ENCODE data around the gene ASS1.

The ASS1 gene

GRCh38 chr9:130474106-130474505 is 29.3 kb downstream of the ASS1 start:
- Histone ChIP-seq H3K9me3 (ENCODE audit: control insufficient read depth, low read length) (no peaks in the 10 kb centered on the region), H3K9ac (ENCODE audit: low read length) (no peak overlapping the region), H3K27me3 (ENCODE audit: control insufficient read depth, insufficient read depth, low read length) (no peaks in the 10 kb centered on the region), H3K36me3 (ENCODE audit: control insufficient read depth, insufficient read depth, low read length) (no peaks in the 10 kb centered on the region), H3K4me3 (ENCODE audit: low read length) (no peak overlapping the region), H3K4me1 (ENCODE audit: control insufficient read depth, insufficient read depth, low read length) (no peaks in the 10 kb centered on the region)

- H3K36me3 ChIP-seq (ENCODE audit: control insufficient read depth, insufficient read depth, low read length), result no peaks in the 10 kb centered on the region
- no peaks in the 10 kb centered on the region for H3K9me3 ChIP-seq (ENCODE audit: control insufficient read depth, low read length)
- H3K4me1 ChIP-seq (ENCODE audit: control insufficient read depth, insufficient read depth, low read length), result no peaks in the 10 kb centered on the region
- H3K4me3 ChIP-seq (ENCODE audit: low read length), result no peak overlapping the region
- H3K9ac ChIP-seq (ENCODE audit: low read length), result no peak overlapping the region
- H3K27me3 ChIP-seq (ENCODE audit: control insufficient read depth, insufficient read depth, low read length), result no peaks in the 10 kb centered on the region
These were observed 31.5 kb downstream of the ASS1 start for GRCh38 chr9:130476151-130476730.

- H3K27me3 ChIP-seq (ENCODE audit: control insufficient read depth, insufficient read depth, low read length), result no peaks in the 10 kb centered on the region
- H3K4me1 ChIP-seq (ENCODE audit: control insufficient read depth, insufficient read depth, low read length), result no peaks in the 10 kb centered on the region
- no peaks in the 10 kb centered on the region for H3K36me3 ChIP-seq (ENCODE audit: control insufficient read depth, insufficient read depth, low read length)
- no peak overlapping the region for H3K9ac ChIP-seq (ENCODE audit: low read length)
- no peaks in the 10 kb centered on the region for H3K9me3 ChIP-seq (ENCODE audit: control insufficient read depth, low read length)
- no peak overlapping the region for H3K4me3 ChIP-seq (ENCODE audit: low read length)
These were observed 32.8 kb downstream of the ASS1 start for GRCh38 chr9:130477564-130477963.

DNA sequence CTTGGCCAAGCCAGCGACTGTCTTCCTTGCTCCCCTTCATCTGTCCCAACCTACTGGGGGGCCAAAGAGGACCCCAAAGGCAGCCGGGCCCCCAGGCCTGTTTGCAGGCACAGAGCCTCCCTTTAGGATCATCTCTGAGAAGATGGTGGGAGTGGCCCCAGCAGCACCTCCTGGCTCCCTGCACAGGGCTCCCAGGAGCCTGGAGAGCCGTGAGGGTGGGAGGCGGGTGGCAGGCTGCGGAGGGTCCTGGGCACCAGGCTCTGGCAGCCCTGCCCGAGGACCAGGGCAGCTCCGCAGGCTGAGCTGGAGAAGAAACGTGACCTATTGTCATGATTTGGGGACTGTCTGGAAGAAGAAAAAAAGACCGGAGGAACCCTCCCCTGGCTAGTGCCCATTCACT is 33.4 kb downstream of the ASS1 start:
- Histone ChIP-seq H3K9me3 (ENCODE audit: control insufficient read depth, low read length) (no peaks in the 10 kb centered on the region), H3K4me3 (ENCODE audit: low read length) (no peak overlapping the region), H3K27me3 (ENCODE audit: control insufficient read depth, insufficient read depth, low read length) (no peaks in the 10 kb centered on the region), H3K9ac (ENCODE audit: low read length) (no peak overlapping the region), H3K4me1 (ENCODE audit: control insufficient read depth, insufficient read depth, low read length) (no peaks in the 10 kb centered on the region), H3K36me3 (ENCODE audit: control insufficient read depth, insufficient read depth, low read length) (no peaks in the 10 kb centered on the region)

- Histone ChIP-seq H3K9ac (ENCODE audit: low read length) (no peak overlapping the region), H3K4me3 (ENCODE audit: low read length) (no peak overlapping the region), H3K27me3 (ENCODE audit: control insufficient read depth, insufficient read depth, low read length) (no peaks in the 10 kb centered on the region), H3K4me1 (ENCODE audit: control insufficient read depth, insufficient read depth, low read length) (no peaks in the 10 kb centered on the region), H3K9me3 (ENCODE audit: control insufficient read depth, low read length) (no peaks in the 10 kb centered on the region), H3K36me3 (ENCODE audit: control insufficient read depth, insufficient read depth, low read length) (no peaks in the 10 kb centered on the region)
These were observed 34.2 kb downstream of the ASS1 start for GRCh38 chr9:130478736-130479575.

DNA sequence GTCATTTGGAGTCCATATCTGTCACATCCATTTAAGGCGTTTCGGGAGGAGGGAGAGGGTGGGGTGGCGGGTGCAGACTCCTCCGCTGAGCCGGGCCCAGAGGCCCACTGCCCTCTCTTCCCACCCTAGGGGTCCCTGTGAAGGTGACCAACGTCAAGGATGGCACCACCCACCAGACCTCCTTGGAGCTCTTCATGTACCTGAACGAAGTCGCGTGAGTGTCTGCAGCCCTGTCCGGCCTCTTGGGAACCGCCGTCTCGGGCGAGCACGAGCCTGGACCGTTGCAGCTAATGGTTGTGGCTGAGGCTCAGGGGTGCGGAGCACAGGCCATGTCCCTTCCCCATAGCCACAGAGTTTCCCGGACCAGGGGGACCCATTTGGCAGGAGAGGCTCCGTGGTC is 34.8 kb downstream of the ASS1 start:
- Histone ChIP-seq H3K4me1 (ENCODE audit: control insufficient read depth, insufficient read depth, low read length) (no peaks in the 10 kb centered on the region), H3K4me3 (ENCODE audit: low read length) (no peak overlapping the region), H3K27me3 (ENCODE audit: control insufficient read depth, insufficient read depth, low read length) (no peaks in the 10 kb centered on the region), H3K36me3 (ENCODE audit: control insufficient read depth, insufficient read depth, low read length) (no peaks in the 10 kb centered on the region), H3K9me3 (ENCODE audit: control insufficient read depth, low read length) (no peaks in the 10 kb centered on the region), H3K9ac (ENCODE audit: low read length) (no peak overlapping the region)

DNA sequence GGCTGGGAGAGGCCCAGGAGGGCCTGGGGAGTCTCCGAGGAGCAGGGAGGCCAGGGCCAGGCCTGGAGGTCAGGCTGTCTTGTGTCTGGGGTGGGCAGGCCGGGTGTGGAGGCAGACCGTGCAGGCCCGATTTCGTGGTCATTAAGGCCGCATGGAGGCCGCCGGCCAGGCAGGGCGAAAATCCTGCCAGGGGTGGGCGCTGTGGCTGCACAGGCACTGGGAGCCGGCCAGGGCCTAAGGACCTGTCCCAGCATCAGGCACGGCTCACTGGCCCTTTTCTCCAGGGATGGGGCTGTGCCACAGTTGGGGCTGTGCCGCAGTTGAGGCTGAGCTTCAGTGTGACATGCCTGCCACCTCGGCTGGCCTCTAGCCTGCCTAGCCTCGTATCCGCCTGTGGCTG is 35.9 kb downstream of the ASS1 start:
- Histone ChIP-seq H3K9ac (ENCODE audit: low read length) (no peak overlapping the region), H3K9me3 (ENCODE audit: control insufficient read depth, low read length) (no peaks in the 10 kb centered on the region), H3K27me3 (ENCODE audit: control insufficient read depth, insufficient read depth, low read length) (no peaks in the 10 kb centered on the region), H3K4me3 (ENCODE audit: low read length) (no peak overlapping the region), H3K4me1 (ENCODE audit: control insufficient read depth, insufficient read depth, low read length) (no peaks in the 10 kb centered on the region), H3K36me3 (ENCODE audit: control insufficient read depth, insufficient read depth, low read length) (no peaks in the 10 kb centered on the region)

GRCh38 chr9:130482463-130482862 is 37.7 kb downstream of the ASS1 start:
- no peaks in the 10 kb centered on the region for H3K9me3 ChIP-seq (ENCODE audit: control insufficient read depth, low read length)

DNA sequence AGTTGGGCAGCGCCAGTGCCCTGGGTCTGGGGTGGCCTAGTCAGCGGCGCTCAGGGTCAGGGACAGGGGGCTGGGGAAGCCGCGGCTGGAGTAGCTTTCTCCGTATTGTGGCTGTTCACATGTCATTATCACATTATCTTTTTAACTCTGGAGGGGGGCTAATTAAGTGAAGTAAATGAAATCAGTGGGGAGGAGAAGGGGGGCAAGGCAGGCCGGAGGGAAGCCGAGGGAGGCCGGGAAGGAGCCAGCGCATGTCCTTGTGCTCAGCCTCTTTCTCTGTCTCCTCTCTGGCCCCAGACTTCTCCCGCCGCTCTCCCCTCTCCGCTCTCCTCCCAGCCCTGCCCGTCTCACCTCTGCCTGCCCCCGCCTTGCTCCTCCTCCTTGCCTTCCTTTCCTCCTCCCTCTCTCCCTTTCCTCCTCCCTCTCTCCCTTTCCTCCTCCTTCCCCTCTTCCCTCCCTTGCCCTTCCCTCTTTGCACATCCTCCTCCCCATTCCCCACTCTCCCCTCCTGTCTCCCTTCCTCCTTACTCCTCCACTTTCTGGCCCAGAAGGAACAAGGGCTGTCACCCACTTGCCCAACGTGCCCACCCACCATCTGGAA is 38.7 kb downstream of the ASS1 start:
- Histone ChIP-seq H3K36me3 (ENCODE audit: control insufficient read depth, insufficient read depth, low read length) (no peaks in the 10 kb centered on the region), H3K9me3 (ENCODE audit: control insufficient read depth, low read length) (no peaks in the 10 kb centered on the region), H3K4me1 (ENCODE audit: control insufficient read depth, insufficient read depth, low read length) (no peaks in the 10 kb centered on the region), H3K27me3 (ENCODE audit: control insufficient read depth, insufficient read depth, low read length) (no peaks in the 10 kb centered on the region), H3K9ac (ENCODE audit: low read length) (no peak overlapping the region), H3K4me3 (ENCODE audit: low read length) (no peak overlapping the region)

More at GRCh38 chr9:130482463-130482862, 37.7 kb downstream of the ASS1 start:
- Histone ChIP-seq H3K4me3 (ENCODE audit: low read length) (no peak overlapping the region), H3K27me3 (ENCODE audit: control insufficient read depth, insufficient read depth, low read length) (no peaks in the 10 kb centered on the region), H3K9ac (ENCODE audit: low read length) (no peak overlapping the region), H3K4me1 (ENCODE audit: control insufficient read depth, insufficient read depth, low read length) (no peaks in the 10 kb centered on the region), H3K36me3 (ENCODE audit: control insufficient read depth, insufficient read depth, low read length) (no peaks in the 10 kb centered on the region)

DNA sequence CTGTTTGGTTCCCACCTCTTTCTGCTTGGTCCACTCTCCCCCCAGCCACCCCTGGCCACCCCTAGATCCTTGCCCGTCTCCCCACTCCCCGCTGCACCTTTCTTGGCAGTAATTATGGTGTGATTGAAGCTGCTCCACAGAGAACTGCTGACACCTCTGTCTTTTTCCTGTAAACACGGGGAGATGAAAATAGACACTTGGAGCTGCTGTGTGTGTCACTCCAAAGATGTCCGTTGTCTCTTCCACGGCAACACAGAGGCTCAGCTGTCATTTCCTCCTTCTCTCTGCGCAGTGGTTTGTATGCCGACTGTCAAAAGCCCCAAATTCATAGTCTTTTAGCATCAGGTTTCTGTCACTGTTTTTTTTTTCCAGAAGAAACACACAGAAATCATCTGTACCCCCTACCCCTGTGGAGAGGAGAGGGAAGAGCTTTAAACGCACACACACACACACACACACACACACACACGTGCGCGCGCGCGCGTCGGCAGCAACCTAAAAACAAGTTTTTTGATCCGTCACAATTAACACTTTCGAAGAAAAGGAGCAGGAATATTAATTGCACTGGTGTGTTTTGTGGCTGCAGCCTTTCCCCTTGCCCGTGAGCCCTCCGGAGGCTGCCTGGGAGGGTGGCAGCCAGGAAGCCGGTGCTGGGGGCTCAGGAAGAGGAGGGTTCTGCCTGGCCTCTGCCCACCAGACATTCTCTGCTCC is 39.8 kb downstream of the ASS1 start:
- Histone ChIP-seq H3K4me3 (ENCODE audit: low read length) (no peak overlapping the region), H3K4me1 (ENCODE audit: control insufficient read depth, insufficient read depth, low read length) (no peaks in the 10 kb centered on the region), H3K27me3 (ENCODE audit: control insufficient read depth, insufficient read depth, low read length) (no peaks in the 10 kb centered on the region), H3K9me3 (ENCODE audit: control insufficient read depth, low read length) (no peaks in the 10 kb centered on the region), H3K36me3 (ENCODE audit: control insufficient read depth, insufficient read depth, low read length) (no peaks in the 10 kb centered on the region), H3K9ac (ENCODE audit: low read length) (no peak overlapping the region)

GRCh38 chr9:130486103-130486502 is 41.3 kb downstream of the ASS1 start:
- Histone ChIP-seq H3K4me1 (ENCODE audit: control insufficient read depth, insufficient read depth, low read length) (no peaks in the 10 kb centered on the region), H3K36me3 (ENCODE audit: control insufficient read depth, insufficient read depth, low read length) (no peaks in the 10 kb centered on the region), H3K9me3 (ENCODE audit: control insufficient read depth, low read length) (no peaks in the 10 kb centered on the region), H3K4me3 (ENCODE audit: low read length) (no peak overlapping the region), H3K9ac (ENCODE audit: low read length) (no peak overlapping the region), H3K27me3 (ENCODE audit: control insufficient read depth, insufficient read depth, low read length) (no peaks in the 10 kb centered on the region)

GRCh38 chr9:130487500-130487899 is 42.7 kb downstream of the ASS1 start:
- no peaks in the 10 kb centered on the region for H3K4me1 ChIP-seq (ENCODE audit: control insufficient read depth, insufficient read depth, low read length)
- H3K36me3 ChIP-seq (ENCODE audit: control insufficient read depth, insufficient read depth, low read length), result no peaks in the 10 kb centered on the region
- H3K9ac ChIP-seq (ENCODE audit: low read length), result no peak overlapping the region
- H3K9me3 ChIP-seq (ENCODE audit: control insufficient read depth, low read length), result no peaks in the 10 kb centered on the region
- H3K27me3 ChIP-seq (ENCODE audit: control insufficient read depth, insufficient read depth, low read length), result no peaks in the 10 kb centered on the region
- no peak overlapping the region for H3K4me3 ChIP-seq (ENCODE audit: low read length)
